Adrenal gland (tissue), 19 donors: ENCODE measurements around the gene RPL22. TPM values are rescaled to one million over a fixed set of nuclear protein-coding genes. Genes with fewer than 3 reads are reported as not detected.

Experiments used
- DNase-seq, 7 donors: peaks; one replicate each; pipeline ENCODE4 v3.0.0-alpha.2; 2019 to 2020
- H3K27ac ChIP-seq, 5 donors: fragments of 200-600 bp; sonication (generic) in 4 of 5; 1 replicate in 3 of 5; 2 replicates in 2 of 5; pipeline versions ENCODE4 v1.5.1 to v1.8.0; 2016 to 2020; ENCODE audit warnings: mild to moderate bottlenecking in 1 of 5
- H3K27me3 ChIP-seq: fragments of 200-600 bp; 2 replicates; pipeline ENCODE4 v1.8.0; 2021
- H3K36me3 ChIP-seq, 2 donors: fragments of 200-600 bp; replicated peaks in 1 of 2; 1 replicate in 1 of 2; 2 replicates in 1 of 2; pipeline versions ENCODE4 v1.5.1 to v1.8.0; 2018 to 2022
- H3K4me1 ChIP-seq, 2 donors: fragments of 200-600 bp; replicated peaks in 1 of 2; 1 replicate in 1 of 2; 2 replicates in 1 of 2; pipeline versions ENCODE4 v1.5.1 to v1.8.0; 2018 to 2021
- H3K4me3 ChIP-seq, 4 donors: fragments of 200-600 bp; sonication (generic) in 3 of 4; one replicate each; pipeline ENCODE4 v1.5.1; 2016 to 2018
- H3K9me3 ChIP-seq, 3 donors: fragments of 200-600 bp; sonication (generic) in 1 of 3; replicated peaks in 1 of 3; 1 replicate in 2 of 3; 2 replicates in 1 of 3; pipeline versions ENCODE4 v1.5.1 to v1.8.0; 2016 to 2021
- POLR2A ChIP-seq, 2 donors: fragments of 450-650 bp; IDR thresholded peaks; one replicate each; pipeline ENCODE4 v1.6.1; 2017; ENCODE audit warnings: antibody characterized with exemption in 2 of 2, mild to moderate bottlenecking in 2 of 2, moderate library complexity in 1 of 2
- WGBS, 4 donors: extraction: QIAGEN DNeasy Blood & Tissue Kit in 2 of 4; methylation state at CpG; one replicate each; pipeline versions ENCODE4 v1.1.5 to v1.1.7; 2013 to 2017; 5-methylcytosine and 5-hydroxymethylcytosine counted together
- intact Hi-C, 2 donors: fragments of 100-400 bp; cut with DNase I; formaldehyde crosslinking; loops; one replicate each; pipeline versions ENCODE4 v1.14.1 to v1.15.0; 2022 to 2023
- long read RNA-seq, 10 donors: library from polyadenylated mRNA in 3 of 10; unstranded in 2 of 10; stranded (forward) in 1 of 10; transcript quantifications; one replicate each; pipeline ENCODE4 v2.0.0 and lab custom pipeline, GENCODE V29; 2021 to 2026
- polyA plus RNA-seq, 3 donors: library from polyadenylated mRNA; stranded (reverse); fragments of 200-250 nt in 2 of 3; fragments of 350-450 nt in 1 of 3; fragmentation: Illumina TruSeq in 1 of 3; extraction: RNeasy Lipid Tissue Mini Kit (QIAGEN cat#74804) in 1 of 3; gene quantifications; one replicate each; pipeline ENCODE4 v1.2.3, GENCODE V29; 2013 to 2014
- total RNA-seq, 9 donors: library from RNA; depleted of rRNA in 4 of 9; stranded (reverse); fragments of >200 nt in 4 of 9; fragments of 120-200 nt in 1 of 9; fragmentation: NEBNext Ultra II Directional in 1 of 9; extraction: Animal tissue kit (Norgen Biotek cat#: 25700) in 1 of 9; gene quantifications; one replicate each; pipeline versions ENCODE4 v1.1.0 to v1.2.4, GENCODE V29; 2013 to 2023
- TF ChIP-seq, protein P1 (sequence below), 6 experiments: fragments of 450-650 bp in 4 of 6; fragments of 200-600 bp in 2 of 6; sonication (generic) in 1 of 6; IDR thresholded peaks; 1 replicate in 5 of 6; 2 replicates in 1 of 6; pipeline versions ENCODE4 v1.5.1 to v1.8.0; 2016 to 2021; ENCODE audit warnings: antibody characterized with exemption in 6 of 6, mild to moderate bottlenecking in 2 of 6, moderate library complexity in 1 of 6
- donor health status: healthy with polysubstance abuse.
- donor health status: Bipolar disorder and iron deficiency.
- donor health status: DM: yes; HTN: yes; CAD: no.
- donor health status: DM: no; HTN: no; CAD: no.
- donor health status: DM: no; HTN: no; CAD: no.
- donor health status: DM: yes; HTN: yes; CAD: no.

The RPL22 gene
- 100 to 1,000 TPM in 7 of 9 donors, 10 to 100 TPM in 2; 78.5 to 350 (median 291) TPM for total RNA-seq
- polyA plus RNA-seq = 100 to 1,000 TPM; 737 to 898 (median 819) TPM
- long read RNA-seq, donor 1, transcript RPL22-201 (4 exons, 2,078 nt) = major isoform, 363 of 789 reads
- long read RNA-seq, donor 1, transcript RPL22-206 (3 exons, 2,279 nt) = minor isoform, 117 of 789 reads
- long read RNA-seq, donor 1, partial matches to known transcripts = 250 of 789 reads
- long read RNA-seq, donor 1, other reads (novel, unspliced or antisense) = 59 of 789 reads
- long read RNA-seq, donor 2, transcript RPL22-206 (3 exons, 2,279 nt) = minor isoform, 91 of 638 reads
- long read RNA-seq, donor 2, transcript RPL22-201 (4 exons, 2,078 nt) = major isoform, 278 of 638 reads
- long read RNA-seq, donor 2, partial matches to known transcripts = 222 of 638 reads
- long read RNA-seq, donor 2, other reads (novel, unspliced or antisense) = 47 of 638 reads
- long read RNA-seq, donor 3, transcript RPL22-201 (4 exons, 2,078 nt) = major isoform, 199 of 477 reads
- long read RNA-seq, donor 3, transcript RPL22-206 (3 exons, 2,279 nt) = minor isoform, 102 of 477 reads
- long read RNA-seq, donor 3, partial matches to known transcripts = 148 of 477 reads
- long read RNA-seq, donor 3, other reads (novel, unspliced or antisense) = 27 of 477 reads
- long read RNA-seq, donor 4, transcript RPL22-206 (3 exons, 2,279 nt) = minor isoform, 38 of 436 reads
- long read RNA-seq, donor 4, transcript RPL22-201 (4 exons, 2,078 nt) = major isoform, 375 of 436 reads
- long read RNA-seq, donor 4, partial matches to known transcripts = 2 of 436 reads
- long read RNA-seq, donor 4, other reads (novel, unspliced or antisense) = 20 of 436 reads
- long read RNA-seq, donor 5, transcript RPL22-206 (3 exons, 2,279 nt) = minor isoform, 12 of 326 reads
- long read RNA-seq, donor 5, transcript RPL22-201 (4 exons, 2,078 nt) = major isoform, 282 of 326 reads
- long read RNA-seq, donor 5, partial matches to known transcripts = 5 of 326 reads
- long read RNA-seq, donor 5, other reads (novel, unspliced or antisense) = 26 of 326 reads
- long read RNA-seq, donor 6, transcript RPL22-206 (3 exons, 2,279 nt) = minor isoform, 41 of 473 reads
- long read RNA-seq, donor 6, transcript RPL22-201 (4 exons, 2,078 nt) = major isoform, 399 of 473 reads
- long read RNA-seq, donor 6, partial matches to known transcripts = 3 of 473 reads
- long read RNA-seq, donor 6, other reads (novel, unspliced or antisense) = 30 of 473 reads
- long read RNA-seq, donor 7, transcript RPL22-206 (3 exons, 2,279 nt) = minor isoform, 67 of 456 reads
- long read RNA-seq, donor 7, transcript RPL22-201 (4 exons, 2,078 nt) = major isoform, 220 of 456 reads
- long read RNA-seq, donor 7, partial matches to known transcripts = 146 of 456 reads
- long read RNA-seq, donor 7, other reads (novel, unspliced or antisense) = 23 of 456 reads
- long read RNA-seq, donor 8, transcript RPL22-206 (3 exons, 2,279 nt) = minor isoform, 81 of 718 reads
- long read RNA-seq, donor 8, transcript RPL22-201 (4 exons, 2,078 nt) = major isoform, 374 of 718 reads
- long read RNA-seq, donor 8, partial matches to known transcripts = 206 of 718 reads
- long read RNA-seq, donor 8, other reads (novel, unspliced or antisense) = 56 of 718 reads
- long read RNA-seq, donor 9, transcript RPL22-206 (3 exons, 2,279 nt) = minor isoform, 118 of 613 reads
- long read RNA-seq, donor 9, transcript RPL22-201 (4 exons, 2,078 nt) = major isoform, 272 of 613 reads
- long read RNA-seq, donor 9, partial matches to known transcripts = 188 of 613 reads
- long read RNA-seq, donor 9, other reads (novel, unspliced or antisense) = 35 of 613 reads
- long read RNA-seq, donor 10, transcript RPL22-206 (3 exons, 2,279 nt) = minor isoform, 31 of 178 reads
- long read RNA-seq, donor 10, transcript RPL22-201 (4 exons, 2,078 nt) = major isoform, 108 of 178 reads
- long read RNA-seq, donor 10, partial matches to known transcripts = 32 of 178 reads
- long read RNA-seq, donor 10, other reads (novel, unspliced or antisense) = 7 of 178 reads

DNA sequence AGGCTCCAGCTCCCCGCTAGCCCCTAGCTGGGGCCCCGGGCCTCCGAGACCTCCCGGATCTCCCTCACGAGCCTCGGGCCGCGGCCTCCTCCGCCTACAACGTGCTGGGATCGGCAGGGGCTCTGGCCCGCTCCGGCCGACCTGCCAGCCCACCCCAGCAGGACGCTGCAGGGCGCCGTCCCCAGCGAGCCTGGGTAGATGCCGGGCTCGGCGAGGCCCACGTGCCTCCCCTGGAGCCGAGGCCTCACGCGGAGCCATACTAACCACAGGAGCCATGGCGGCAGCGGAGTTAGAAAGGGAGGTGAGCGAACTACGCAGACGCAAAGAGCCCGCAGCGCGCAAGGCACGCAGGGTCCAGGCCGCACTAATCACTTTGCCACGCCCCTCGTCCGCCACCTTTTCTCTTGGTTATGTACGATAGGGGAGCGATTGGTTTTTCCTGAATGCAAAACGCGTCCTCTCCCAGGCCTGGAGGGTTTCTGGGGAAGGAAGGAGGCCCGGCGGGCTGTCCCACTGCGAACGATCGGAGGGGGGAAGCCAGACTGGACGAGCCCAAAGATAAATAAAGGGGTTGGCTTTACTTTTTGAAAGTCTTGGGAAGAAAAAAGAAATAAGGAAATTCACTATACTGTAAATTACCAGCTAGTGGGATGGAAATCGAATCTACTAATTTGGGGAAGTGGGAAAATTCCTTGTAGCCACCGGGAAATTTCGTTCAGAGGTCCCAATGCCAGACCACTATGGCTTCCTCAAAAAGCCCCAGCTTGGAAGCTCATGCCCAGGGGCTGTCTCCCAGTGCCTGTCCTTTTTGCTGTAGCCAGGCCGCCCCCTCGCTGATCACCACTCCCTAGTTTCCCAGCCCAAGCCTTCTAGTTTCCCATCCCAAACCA lies at the start of gene RPL22:
Gene RPL22, minus strand, starts transcription at position 298 of the 890 bp plus-strand sequence. Its CDS starts 22 bp downstream, at position 276.
- peaks cover 9 to 21% of the 10 kb centered on the region in 2 donors for H3K4me1 ChIP-seq
- peak within 1 kb of the TSS; percentile 78 to 97 (median 88) for H3K4me3 ChIP-seq
- no peaks in the 10 kb centered on the region for H3K9me3 ChIP-seq
- 1 to 2% (median 2%) methylated on average over 27 to 53 of the region's 53 CpGs for WGBS, 4 donors
- H3K27me3 ChIP-seq = no peaks in the 10 kb centered on the region
- peaks cover 0 to 26% of the 10 kb centered on the region in 2 donors for H3K36me3 ChIP-seq
- H3K27ac ChIP-seq = peak within 1 kb of the TSS in 4 of 5 donors; percentile 75 to 90 (median 79)
- peak; percentile 68 to 92 for TF ChIP-seq POLR2A (IDR thresholded peaks at IDR 0.05)
- TF ChIP-seq, protein P1, sequence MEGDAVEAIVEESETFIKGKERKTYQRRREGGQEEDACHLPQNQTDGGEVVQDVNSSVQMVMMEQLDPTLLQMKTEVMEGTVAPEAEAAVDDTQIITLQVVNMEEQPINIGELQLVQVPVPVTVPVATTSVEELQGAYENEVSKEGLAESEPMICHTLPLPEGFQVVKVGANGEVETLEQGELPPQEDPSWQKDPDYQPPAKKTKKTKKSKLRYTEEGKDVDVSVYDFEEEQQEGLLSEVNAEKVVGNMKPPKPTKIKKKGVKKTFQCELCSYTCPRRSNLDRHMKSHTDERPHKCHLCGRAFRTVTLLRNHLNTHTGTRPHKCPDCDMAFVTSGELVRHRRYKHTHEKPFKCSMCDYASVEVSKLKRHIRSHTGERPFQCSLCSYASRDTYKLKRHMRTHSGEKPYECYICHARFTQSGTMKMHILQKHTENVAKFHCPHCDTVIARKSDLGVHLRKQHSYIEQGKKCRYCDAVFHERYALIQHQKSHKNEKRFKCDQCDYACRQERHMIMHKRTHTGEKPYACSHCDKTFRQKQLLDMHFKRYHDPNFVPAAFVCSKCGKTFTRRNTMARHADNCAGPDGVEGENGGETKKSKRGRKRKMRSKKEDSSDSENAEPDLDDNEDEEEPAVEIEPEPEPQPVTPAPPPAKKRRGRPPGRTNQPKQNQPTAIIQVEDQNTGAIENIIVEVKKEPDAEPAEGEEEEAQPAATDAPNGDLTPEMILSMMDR (IDR thresholded peaks at IDR 0.05) = peak in 1 of 6 experiments; percentile 21
- peak; percentile 97 to 99 (median 99) for DNase-seq
- intact Hi-C loops = no loop called here

DNA sequence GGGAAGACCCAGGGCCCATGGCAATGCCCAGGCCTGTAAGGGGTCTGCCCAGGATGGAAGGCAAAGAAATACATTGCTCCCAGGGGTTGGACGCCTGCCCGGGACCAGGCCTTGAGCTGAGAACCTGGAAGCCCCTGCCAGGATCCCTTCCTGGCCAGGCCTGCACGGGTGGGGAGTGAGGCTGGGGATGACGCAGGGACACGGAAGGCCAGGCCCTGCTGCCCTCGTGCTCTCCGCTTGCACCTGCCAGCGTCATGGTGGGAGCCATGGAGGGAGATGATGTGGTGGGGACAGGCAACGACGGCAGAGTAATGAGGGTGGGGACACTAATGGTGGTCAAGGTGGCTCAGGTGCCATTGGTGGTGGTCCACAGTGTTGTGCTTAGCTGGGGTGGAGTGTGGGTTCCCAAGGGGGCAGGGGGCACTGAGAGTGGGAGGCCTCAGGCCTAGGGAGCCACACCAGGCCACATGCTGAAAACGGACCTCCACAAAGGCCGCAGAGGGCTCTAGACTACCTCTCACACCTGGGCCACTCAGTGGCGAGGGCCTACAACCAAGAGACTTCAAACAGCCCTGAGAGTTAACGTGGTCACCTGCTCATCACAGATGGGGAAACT lies 48.9 kb upstream of the RPL22 start:
- WGBS, 4 donors = 54 to 58% (median 56%) methylated on average over 13 to 14 of the region's 14 CpGs
- H3K27ac ChIP-seq = no peak overlapping the region
- no peaks in the 10 kb centered on the region for H3K9me3 ChIP-seq
- peaks cover 0 to 20% of the 10 kb centered on the region in 2 donors for H3K4me1 ChIP-seq
- TF ChIP-seq, protein P1 (IDR thresholded peaks at IDR 0.05) = no peak
- no peak for TF ChIP-seq POLR2A (IDR thresholded peaks at IDR 0.05)
- intact Hi-C loops = loop anchor here (5.0 kb wide), 3 partner anchors 34 to 164 kb away; no protein-coding TSS in a partner anchor
- no peak overlapping the region for H3K4me3 ChIP-seq
- peak in 4 of 7 donors; percentile 51 to 65 (median 62) for DNase-seq
- peaks cover 28% of the 10 kb centered on the region for H3K27me3 ChIP-seq
- no peaks in the 10 kb centered on the region for H3K36me3 ChIP-seq
